Psoas muscle (tissue), 8 donors: ENCODE results near the gene EIF2S3B. TPM values are rescaled to one million over a fixed set of nuclear protein-coding genes. Genes with fewer than 3 reads are reported as not detected.

Source experiments
- ATAC-seq, 4 donors: fragments of 200-7000 bp; cut with Tn5 transposase; one replicate each; pipeline ENCODE4 v1.9.1; 2020; ENCODE audit warnings: moderate library complexity in 3 of 4, mild to moderate bottlenecking in 2 of 4
- DNase-seq, 2 donors: peaks; one replicate each; pipeline ENCODE4 v3.0.0-alpha.2; 2020
- H3K27ac ChIP-seq: fragments of 200-600 bp; one replicate; pipeline ENCODE4 v1.8.0; 2022
- H3K27me3 ChIP-seq, 3 donors: fragments of 200-600 bp in 1 of 3; one replicate each; pipeline versions ENCODE4 v1.6.1 to v1.8.0; 2013 to 2022; ENCODE audit warnings: low read length in 2 of 3, mild to moderate bottlenecking in 2 of 3, moderate library complexity in 1 of 3; ENCODE audit not compliant: insufficient read depth in 3 of 3
- H3K36me3 ChIP-seq, 2 donors: fragments of 200-600 bp in 1 of 2; one replicate each; pipeline versions ENCODE4 v1.6.1 to v1.8.0; 2013 to 2022; ENCODE audit warnings: low read depth in 1 of 2, mild to moderate bottlenecking in 1 of 2, moderate library complexity in 1 of 2; ENCODE audit not compliant: insufficient read depth in 1 of 2
- H3K4me1 ChIP-seq: fragments of 200-600 bp; one replicate; pipeline ENCODE4 v1.8.0; 2022
- H3K4me3 ChIP-seq: fragments of 200-600 bp; one replicate; pipeline ENCODE4 v1.8.0; 2022; ENCODE audit warnings: mild to moderate bottlenecking
- H3K9me3 ChIP-seq: fragments of 200-600 bp; one replicate; pipeline ENCODE4 v1.8.0; 2022
- CTCF ChIP-seq: fragments of 200-600 bp; IDR thresholded peaks from one replicate; pipeline ENCODE4 v1.8.0; 2022; ENCODE audit warnings: antibody characterized with exemption
- WGBS, 3 donors: extraction: QIAGEN DNeasy Blood & Tissue Kit; methylation state at CpG; one replicate each; pipeline versions ENCODE4 v1.1.6 to v1.1.7; 2013; 5-methylcytosine and 5-hydroxymethylcytosine counted together
- intact Hi-C, 2 donors: fragments of 100-400 bp; cut with DNase I; formaldehyde crosslinking; loops; one replicate each; pipeline versions ENCODE4 v1.11.0 to v1.14.2; 2022
- polyA plus RNA-seq, 3 donors: library from polyadenylated mRNA; stranded (reverse); fragments of 200-250 nt; gene quantifications; one replicate each; pipeline ENCODE4 v1.2.3, GENCODE V29; 2013
- total RNA-seq, 4 donors: library from RNA; stranded (reverse); fragmentation: NEBNext Ultra II Directional in 2 of 4; extraction: Animal tissue kit (Norgen Biotek cat#: 25700) in 2 of 4; gene quantifications; one replicate each; pipeline versions ENCODE4 v1.2.1 to v1.2.4, GENCODE V29; 2021 to 2023
- donor health status: healthy with polysubstance abuse.
- donor health status: DM: no; HTN: no; CAD: no; lungs with moderate emphysema.
- donor health status: Bipolar disorder and iron deficiency.
- donor health status: healthy.
- donor health status: DM: yes; HTN: yes; CAD: no.
- donor health status: DM: no; HTN: no; CAD: no.
- donor health status: DM: no; HTN: no; CAD: no.
- donor health status: DM: yes; HTN: yes; CAD: no.

EIF2S3B gene
- total and polyA plus RNA-seq, 7 donors: 0.20 to 2.6 (median 0.38) TPM

GRCh38 chr12:10528174-10528953, 22.7 kb downstream of the EIF2S3B start:
- Histone ChIP-seq H3K27me3 (no peaks in the 10 kb centered on the region), H3K9me3 (no peaks in the 10 kb centered on the region), H3K27ac (no peak overlapping the region), H3K4me3 (no peak overlapping the region), H3K4me1 (no peaks in the 10 kb centered on the region), H3K36me3 (no peaks in the 10 kb centered on the region)
- TF ChIP-seq CTCF: no peak
- intact Hi-C loops: no loop called here
- no peak for DNase-seq
- ATAC-seq: no peak
- 13 to 24% (median 18%) methylated on average over 2 of the region's 2 CpGs for WGBS, 3 donors

- intact Hi-C loops: no loop called here
- H3K36me3 ChIP-seq: no peaks in the 10 kb centered on the region
- no peaks in the 10 kb centered on the region for H3K9me3 ChIP-seq
- no peaks in the 10 kb centered on the region for H3K4me1 ChIP-seq
- 86 to 89% (median 86%) methylated on average over 3 of the region's 3 CpGs for WGBS, 3 donors
- DNase-seq: no peak
- TF ChIP-seq CTCF: no peak
- H3K27me3 ChIP-seq: no peaks in the 10 kb centered on the region
- ATAC-seq: no peak
- H3K4me3 ChIP-seq: no peak overlapping the region
- H3K27ac ChIP-seq: no peak overlapping the region
Measured at GRCh38 chr12:10529603-10530002, 23.9 kb downstream of the EIF2S3B start.

GRCh38 chr12:10537721-10538120, 32.0 kb downstream of the EIF2S3B start:
- Histone ChIP-seq H3K27ac (no peak overlapping the region), H3K27me3 (peaks cover 0 to 3% (median 0%) of the 10 kb centered on the region in 3 donors), H3K36me3 (no peaks in the 10 kb centered on the region), H3K4me1 (no peaks in the 10 kb centered on the region), H3K9me3 (no peaks in the 10 kb centered on the region), H3K4me3 (no peak overlapping the region)
- ATAC-seq (no peak), DNase-seq (no peak)
- intact Hi-C loops: no loop called here
- WGBS, 3 donors: 61 to 69% (median 63%) methylated on average over 3 of the region's 3 CpGs
- TF ChIP-seq CTCF: no peak

GRCh38 chr12:10540776-10541205, 35.1 kb downstream of the EIF2S3B start:
- DNase-seq (no peak), ATAC-seq (no peak)
- H3K27me3 ChIP-seq: peaks cover 0 to 3% (median 0%) of the 10 kb centered on the region in 3 donors
- WGBS, 3 donors: 74 to 82% (median 81%) methylated on average over 2 of the region's 2 CpGs
- intact Hi-C loops: no loop called here
- no peaks in the 10 kb centered on the region for H3K36me3 ChIP-seq
- H3K4me1 ChIP-seq: no peaks in the 10 kb centered on the region
- TF ChIP-seq CTCF: no peak
- H3K27ac ChIP-seq: no peak overlapping the region
- H3K9me3 ChIP-seq: no peaks in the 10 kb centered on the region
- H3K4me3 ChIP-seq: no peak overlapping the region
